Stimulated activated CD4-positive, alpha-beta T cell treated with anti-CD3 and anti-CD28 coated beads, Interleukin-1b, Interleukin-23, amount 100 ng/mL, for 4 hours (primary cell): ENCODE results near the gene INPP5E.
"Not testable (repeated sequence)": the region's sequence is repeated elsewhere in the genome, so short reads cannot be mapped to it uniquely, and the experiment has no call there.

Experiments used
- DNase-seq, 2 donors: peaks; one replicate each; pipeline ENCODE4 v3.0.0-alpha.2; 2020; ENCODE audit warnings: low read depth in 2 of 2

INPP5E gene

DNA sequence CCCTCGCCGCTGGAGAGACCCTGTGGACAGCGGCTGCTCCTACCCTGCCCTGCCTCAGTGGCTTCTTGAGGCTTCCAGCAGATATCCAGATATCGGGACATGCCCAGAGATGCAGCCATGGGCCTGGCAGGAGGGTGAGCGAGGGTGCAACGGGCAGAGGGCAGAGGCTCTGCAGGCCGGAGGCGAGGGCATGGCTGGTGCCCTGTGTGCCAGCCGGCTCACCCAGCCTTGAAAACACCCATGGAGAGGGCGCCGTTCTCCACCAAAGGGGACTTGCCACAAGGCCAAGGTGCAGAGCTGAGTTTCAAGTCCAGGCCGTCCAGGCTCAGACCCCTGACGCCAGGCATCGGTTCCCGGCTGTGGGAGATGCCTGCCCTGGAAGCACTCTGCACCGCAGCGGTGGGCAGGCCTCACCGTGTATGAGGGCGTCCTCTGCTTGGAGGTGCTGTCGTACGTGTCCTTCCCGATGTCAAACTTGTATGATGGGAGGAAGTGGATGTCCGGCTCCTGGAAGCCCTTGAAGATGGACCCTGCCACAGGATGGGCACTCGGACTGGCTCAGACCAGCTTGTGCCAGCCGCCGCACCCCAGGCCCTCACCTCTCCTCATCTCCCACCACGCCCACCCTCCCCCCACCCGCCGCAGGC is 8.9 kb downstream of the INPP5E start:
- no peak for DNase-seq

DNA sequence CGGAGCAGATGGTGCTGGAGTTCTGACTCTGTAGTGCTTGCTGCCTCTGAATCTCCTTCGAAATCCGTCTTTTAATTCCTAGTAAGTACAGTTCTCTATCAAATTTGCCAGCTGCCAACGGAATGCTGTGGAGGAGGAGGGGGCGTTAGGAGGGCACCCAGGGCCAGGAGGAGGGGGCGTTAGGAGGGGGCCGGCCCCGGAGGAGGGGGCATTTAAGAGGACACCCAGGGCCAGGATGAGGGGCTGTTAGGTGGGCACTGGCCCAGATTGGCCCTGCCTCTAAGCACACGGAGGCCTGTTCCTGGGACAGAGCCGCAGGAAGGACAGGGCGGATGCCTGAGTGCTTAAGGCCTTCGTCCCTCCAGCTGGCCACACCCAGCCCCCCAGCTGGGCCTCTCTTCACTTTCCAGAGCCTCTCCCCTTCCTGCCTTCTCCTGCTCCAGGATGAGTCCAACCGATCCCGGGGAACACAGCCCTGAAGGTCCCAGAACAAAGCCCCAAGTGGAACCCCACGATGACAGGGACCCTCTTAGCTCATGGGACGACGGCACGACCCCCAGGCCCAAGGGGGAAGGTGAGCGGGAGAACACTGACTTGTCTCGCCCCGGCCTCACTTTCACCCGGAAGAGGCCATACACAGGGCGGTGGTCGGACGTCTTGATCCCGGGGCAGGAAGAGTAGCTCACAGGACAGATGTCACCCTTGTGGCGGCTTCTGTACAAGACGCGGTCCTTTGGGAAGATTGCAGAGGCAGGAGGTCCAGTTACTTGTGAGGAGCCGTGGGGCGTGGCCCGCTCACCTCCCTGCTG is 9.8 kb downstream of the INPP5E start:
- DNase-seq = no peak

DNA sequence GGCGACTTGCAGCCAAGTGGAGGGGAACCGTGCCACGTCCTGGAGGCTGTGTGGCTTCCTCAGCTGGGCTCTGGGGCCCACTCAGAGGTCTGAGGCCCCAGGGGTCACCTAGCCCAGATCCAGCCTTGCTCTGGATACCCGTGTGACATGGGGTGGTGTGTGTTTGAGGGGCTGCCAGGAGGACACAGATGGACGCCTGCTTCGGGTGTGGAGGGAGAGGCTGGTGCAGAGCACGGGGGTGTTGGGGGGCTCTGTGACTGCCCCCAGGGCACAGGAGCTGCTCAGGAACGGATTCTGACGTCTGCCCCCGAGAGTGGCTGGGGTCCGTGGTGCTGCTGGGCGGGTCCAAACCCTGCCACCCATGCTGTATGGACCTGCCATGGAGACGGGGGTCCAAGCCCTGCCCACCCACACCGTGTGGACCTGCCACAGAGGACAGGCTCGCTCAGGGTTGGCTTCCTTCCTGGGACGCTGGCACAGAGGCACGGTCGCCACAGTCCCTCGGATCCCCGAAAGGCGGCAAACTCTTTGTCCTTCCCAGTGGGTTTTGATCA is 10.5 kb downstream of the INPP5E start:
- no peak for DNase-seq

DNA sequence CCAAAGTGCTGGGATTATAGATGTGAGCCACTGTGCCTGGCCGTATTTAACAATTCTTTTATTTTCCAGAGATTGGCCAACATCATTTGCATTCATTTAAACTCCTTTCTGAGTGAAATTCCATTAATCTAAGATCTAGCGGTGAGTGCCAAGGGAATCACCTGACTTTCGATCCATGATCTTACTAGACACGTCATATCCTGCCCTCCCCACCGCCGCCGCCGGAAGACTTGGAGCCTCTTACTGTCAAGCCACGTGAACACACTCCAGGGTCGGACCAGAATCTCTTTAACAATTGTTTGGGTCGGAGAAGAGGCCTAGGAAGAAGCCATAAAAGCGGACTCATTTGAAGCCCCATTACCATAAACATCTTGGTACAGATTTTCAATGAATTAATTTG is 12.9 kb downstream of the INPP5E start:
- DNase-seq = no peak

DNA sequence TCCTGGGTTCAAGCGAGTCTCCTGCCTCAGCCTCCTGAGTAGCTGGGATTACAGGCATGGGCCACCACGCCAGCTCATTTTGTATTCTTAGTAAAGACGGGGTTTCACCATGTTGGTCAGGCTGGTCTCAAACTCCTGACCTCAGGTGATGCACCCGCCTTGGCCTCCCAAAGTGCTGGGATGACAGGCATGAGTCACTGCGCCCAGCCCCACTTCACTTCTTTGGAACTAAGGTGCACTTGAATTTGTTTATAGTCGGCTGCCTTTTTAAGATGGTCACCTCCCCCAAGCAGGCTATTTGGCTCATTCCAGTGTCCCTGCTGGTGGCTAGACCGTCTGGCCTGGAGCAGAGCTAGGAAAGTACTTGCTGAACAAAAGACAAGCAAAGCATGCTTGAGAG is 14.3 kb downstream of the INPP5E start:
- DNase-seq = not testable (repeated sequence)

DNA sequence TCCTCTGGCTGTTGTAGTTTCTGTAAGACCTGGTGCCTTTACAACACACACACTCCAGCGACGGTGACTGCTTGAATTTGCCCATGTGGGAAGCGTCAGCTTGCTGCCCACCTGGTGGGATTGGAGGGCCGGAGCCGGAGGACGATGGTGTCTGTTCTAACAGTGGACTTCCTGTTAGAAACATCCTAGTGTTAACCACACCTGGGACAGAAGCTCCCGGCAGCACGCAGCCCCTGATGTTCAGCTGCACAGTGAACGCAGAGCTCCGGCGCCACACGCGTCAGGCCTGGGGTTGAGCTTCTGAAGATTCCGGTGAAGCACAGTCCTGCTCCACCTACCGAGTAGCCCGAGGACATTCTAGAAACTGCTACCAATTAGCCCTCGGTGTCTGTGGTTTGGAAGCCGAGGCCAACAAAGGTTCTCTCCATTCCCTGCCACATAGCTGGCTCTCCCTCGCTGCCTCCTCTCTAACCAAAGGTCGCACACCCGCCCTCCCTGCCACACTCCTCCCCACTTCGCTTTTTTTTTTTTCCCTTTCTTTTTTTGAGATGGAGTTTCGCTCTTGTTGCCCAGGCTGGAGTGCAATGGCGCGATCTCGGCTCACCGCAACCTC is 14.8 kb downstream of the INPP5E start:
- no peak for DNase-seq

DNA sequence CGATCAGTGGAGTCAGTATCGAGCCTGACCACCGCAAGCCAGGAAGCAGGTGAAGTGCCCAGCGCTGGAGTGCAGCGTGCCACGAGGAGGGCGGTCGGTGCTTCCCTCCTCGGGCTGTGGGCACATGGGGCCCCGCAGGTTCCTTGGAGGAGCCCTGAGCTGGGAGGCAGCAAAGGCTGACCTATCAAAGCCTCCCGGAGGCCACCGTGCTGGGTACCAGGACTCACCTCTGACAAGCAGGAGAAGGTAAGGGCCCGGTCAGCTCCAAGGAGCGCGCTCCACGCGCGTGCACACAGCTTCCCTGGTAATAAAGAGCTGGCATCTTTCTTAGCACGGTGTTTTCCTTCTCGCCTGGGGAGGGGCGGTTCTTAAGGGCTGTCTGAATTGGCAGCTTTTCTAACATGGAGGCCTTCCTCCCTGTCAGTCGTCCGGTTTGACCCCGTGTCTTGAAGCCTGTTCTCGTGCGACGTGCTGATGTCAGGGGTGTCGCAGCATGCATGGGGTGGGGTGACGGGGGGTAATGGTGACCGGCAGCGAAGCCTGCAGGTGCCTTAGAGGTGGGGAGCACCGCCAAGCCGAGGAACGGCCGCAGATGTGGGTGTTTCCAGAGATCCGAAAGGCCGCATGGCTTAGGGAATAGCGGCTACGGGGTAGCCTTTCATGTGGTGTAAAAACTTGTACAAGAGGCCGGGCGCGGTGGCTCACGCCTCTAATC is 16.1 kb downstream of the INPP5E start:
- DNase-seq = no peak

DNA sequence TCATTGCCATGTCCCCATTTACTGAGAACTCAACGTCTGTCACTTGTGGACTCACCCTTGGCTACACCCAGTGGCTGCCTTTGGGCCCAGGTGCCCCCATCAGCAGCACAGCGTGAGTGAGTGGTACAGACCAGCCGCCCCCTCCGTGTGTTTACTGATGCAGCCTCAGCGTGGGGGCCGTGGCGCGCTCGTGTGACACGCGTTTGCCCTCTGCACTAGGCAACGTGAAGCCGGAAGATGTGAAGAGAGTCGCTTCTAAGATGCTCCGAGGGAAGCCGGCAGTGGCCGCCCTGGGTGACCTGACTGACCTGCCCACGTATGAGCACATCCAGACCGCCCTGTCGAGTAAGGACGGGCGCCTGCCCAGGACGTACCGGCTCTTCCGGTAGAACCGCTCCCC is 16.8 kb downstream of the INPP5E start:
- DNase-seq = no peak

DNA sequence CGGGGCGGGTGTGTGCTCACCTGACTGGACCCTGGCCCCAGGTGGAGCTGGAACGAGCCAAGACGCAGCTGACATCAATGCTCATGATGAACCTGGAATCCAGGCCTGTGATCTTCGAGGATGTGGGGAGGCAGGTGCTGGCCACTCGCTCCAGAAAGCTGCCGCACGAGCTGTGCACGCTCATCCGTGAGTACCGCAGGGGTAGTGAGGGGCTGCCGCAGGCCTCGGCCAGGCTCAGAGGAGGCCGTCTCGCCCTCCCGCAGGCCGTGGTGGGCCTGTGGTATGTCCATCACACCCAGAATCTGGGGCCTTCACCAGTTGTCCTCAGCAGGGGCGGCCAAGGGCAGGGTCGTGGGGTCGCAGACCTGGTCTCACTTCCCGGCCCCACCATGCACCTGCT is 17.9 kb downstream of the INPP5E start:
- no peak for DNase-seq

DNA sequence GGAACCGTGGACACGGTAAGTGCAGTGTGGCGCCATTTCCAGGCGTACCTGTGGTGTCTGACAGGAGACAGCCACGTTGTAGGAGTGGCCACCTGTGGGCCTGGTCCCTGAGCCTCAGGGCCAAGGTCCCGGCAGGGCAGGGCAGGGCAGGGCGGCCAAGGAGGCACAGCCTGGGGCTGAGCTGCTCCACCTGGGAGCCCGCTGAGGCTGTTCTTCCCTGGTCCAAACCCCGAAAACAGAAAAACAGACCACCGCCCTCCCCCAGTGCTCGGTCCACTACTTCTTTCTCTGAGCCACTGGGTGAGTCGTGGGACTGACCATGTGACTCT is 20.6 kb downstream of the INPP5E start:
- no peak for DNase-seq

DNA sequence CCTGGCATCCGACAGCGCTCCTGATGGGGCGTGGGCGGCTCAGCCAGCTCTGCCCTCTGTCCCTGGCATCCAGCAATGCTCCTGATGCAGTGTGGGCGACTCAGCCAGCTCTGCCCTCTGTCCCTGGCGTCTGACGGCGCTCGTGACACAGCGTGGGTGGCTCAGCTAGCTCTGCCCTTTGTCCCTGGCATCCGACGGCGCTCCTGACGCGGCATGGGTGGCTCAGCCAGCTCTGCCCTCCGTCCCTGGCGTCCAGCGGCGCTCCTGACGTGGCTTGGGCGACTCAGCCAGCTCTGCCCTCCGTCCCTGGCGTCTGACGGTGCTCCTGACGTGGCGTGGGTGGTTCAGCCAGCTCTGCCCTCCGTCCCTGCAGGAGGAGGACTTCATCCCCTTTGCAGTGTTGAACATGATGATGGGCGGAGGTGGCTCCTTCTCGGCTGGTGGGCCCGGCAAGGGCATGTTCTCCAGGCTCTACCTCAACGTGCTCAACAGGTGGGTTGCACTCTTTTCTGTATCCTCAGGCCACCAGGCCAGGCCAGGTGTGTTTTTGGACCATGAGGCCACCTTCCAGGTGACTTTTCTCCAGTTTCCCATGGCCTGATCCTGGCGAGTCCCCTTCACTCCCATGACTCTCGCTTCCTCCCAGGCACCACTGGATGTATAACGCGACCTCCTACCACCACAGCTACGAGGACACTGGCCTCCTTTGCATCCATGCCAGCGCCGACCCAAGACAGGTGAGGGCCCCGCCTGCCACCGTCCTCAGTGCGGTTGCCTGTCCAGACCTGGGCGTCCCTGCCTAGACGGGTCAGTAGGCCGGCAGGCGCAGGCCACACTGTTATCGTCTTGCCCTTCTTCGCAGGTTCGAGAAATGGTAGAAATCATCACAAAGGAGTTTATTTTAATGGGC is 21.2 kb downstream of the INPP5E start:
- no peak for DNase-seq

DNA sequence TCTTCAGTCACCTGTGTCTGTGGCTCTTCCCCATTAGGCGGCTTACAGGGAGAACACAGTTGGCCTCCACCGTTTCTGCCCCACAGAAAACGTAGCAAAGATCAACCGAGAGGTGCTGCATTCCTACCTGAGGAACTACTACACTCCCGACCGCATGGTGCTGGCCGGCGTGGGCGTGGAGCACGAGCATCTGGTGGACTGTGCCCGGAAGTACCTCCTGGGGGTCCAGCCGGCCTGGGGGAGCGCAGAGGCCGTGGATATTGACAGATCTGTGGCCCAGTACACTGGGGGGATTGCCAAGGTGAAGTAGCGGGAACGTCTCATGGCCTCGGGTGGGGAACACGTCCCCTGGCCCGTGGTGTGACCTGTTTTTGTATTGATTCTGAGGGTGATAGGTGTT is 22.7 kb downstream of the INPP5E start:
- DNase-seq = no peak

DNA sequence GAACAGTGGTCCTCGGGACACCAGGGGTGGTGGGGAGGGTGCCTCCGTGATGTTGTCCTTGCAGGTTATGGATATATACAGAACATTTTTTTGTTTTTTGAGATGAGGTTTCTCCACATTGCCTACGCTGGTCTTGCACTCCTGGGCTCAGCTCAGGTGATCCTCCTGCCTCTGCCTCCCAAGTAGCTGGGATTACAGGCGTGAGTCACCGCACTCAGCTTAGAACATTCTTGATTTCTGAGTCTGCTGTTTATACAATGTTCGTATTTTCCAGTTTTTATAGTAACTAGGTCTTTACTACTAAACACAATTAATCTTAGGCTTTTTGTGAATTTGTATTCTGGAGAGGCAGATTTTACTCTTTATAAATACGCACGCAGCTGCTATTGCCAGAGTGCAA is 23.2 kb downstream of the INPP5E start:
- no peak for DNase-seq

DNA sequence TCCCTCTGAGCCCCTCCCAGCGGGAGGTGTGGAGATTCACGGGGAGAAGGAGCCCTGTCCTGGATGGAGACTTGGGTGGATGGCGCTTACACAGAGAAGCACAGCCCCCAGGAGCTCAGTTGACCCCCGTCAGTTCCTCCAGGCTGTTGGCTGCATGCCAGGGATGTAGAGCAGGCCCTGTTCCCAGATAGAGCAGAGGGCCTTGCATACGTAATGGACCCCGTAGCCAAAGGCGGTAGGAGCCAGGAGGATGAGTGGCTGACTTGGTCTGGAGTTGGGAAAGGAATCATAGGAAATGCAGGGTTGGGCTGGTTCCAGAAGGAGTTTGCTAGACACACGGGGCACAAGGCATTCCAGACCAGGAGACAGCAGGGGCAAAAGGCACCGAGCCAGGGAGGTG is 26.7 kb downstream of the INPP5E start:
- no peak for DNase-seq

DNA sequence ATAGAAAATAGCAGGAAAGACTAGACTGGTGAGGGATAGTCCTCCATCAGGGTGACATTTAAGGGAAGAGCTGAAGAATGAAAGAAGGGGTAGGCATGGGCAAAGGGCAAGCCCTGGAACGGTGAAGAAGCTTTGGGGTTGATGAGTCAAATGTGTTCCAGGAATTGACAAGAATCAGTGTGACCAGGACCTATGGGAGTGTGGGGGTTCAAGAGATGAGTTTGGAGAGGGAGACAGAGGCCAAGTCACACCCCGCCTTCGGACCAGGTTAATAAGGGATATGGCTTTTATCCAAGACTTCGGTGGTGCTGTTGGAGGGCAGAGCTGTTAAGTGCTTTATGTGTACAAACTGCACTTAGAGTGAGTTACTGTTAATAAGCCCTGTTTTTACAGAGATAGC is 28.3 kb downstream of the INPP5E start:
- DNase-seq = no peak

DNA sequence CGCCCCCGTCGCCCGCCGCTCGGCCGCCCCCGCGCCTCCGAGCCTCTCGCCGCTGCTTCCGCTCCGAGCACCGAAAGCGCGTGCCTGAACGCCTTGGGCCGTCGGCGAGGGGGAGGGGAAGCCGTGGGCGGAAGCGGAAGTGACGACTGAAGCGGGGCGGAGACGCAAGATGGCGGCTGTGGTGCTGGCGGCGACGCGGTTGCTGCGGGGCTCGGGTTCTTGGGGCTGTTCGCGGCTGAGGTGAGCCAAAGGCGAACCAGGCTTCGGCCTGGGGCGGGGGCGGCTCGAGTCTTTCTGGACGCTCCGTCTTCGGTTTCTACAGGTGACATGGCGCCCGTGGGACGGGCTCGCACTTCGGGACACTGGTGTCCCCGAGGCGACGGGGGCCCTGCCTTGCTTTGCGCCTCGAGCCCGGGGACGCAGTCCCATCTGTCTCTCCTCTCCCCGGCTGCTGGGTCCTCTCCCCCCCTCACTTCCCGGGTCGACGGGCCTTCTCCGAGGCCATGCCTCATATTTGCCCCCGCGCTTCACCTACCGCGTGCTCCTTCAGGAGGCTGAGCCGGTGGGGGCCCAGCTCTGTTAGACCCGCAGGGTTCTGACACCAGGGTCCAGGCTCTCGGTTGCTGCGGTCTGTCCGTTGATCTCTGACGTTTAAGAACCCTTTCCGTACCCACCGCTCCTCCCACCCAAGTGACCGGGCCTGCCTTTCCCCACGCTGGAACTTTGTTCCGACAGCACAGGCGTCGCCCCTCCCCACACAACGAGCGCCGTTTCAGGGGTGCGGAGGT is 29.0 kb downstream of the INPP5E start, which contains the start of the genes ENTR1 and PMPCA:
Gene ENTR1, minus strand, starts transcription at position 115 of the 788 bp plus-strand sequence. CDS start 217 bp downstream, outside the sequence.
Gene PMPCA, plus strand, starts transcription at position 159 of the 788 bp plus-strand sequence. Its CDS starts 11 bp downstream, at position 170.
- DNase-seq = peak; percentile 99

DNA sequence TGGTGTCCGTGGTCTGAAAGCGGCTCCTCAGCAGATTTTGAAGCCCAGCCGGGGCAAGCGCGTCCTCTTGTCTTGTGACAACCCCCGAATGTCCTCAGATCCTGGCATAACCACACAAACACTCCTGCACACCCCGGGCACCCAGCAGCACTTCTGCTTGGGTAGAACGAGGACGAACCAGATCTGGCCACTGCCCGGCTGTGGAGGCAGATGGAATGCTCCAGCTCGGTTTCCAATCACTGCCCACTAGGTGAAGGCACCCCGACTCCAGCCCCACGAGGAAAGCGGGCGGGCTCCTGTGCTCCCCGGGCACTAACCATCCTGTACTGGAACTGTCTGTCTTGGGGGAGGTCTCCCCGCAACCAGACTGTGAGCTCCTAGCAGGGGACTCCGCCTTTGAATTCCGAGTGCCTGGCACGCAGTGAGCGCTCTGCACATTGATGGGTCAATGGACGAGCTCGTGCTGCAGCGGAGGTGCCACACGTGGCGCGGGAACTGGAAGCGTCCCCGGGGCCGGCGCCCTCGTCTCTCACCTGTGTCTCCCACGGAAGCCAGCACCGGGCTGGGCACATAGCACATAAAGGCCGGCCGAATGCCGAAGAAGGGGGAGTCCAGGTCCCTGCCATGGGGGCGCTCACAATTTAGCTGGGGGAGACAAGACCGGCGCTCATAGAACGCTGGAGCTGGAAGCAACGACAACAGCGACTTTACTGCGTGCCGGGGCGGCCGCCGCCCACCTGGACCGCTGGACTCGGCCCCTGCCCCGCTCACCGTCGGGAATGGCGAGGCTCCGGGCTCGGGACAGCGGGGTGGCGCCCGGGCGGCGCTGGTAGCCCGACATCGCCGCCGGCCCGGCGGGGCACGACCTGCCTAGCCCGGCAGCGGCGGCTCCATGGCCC is 29.8 kb downstream of the INPP5E start:
- peak in 1 of 2 donors; percentile 18 for DNase-seq

DNA sequence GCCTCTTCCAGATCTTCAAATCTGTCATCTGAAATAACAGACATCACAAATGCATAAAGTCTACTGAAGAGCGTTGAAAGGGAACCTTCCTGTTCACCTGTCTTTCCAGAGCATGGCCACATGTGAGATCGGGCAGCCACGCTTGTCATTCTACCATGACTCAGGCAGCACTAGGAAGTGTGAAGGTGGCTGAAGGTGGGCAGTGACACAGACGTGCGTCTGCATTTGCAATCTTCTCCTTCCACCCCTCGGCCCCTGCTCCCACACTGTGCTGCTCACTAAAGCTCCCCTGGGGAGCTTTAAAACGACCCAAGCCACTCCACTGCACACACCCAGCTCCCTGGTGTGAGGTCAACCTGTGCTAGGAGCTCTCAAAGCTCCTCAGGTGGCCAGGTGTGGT is 31.7 kb downstream of the INPP5E start:
- DNase-seq = no peak

DNA sequence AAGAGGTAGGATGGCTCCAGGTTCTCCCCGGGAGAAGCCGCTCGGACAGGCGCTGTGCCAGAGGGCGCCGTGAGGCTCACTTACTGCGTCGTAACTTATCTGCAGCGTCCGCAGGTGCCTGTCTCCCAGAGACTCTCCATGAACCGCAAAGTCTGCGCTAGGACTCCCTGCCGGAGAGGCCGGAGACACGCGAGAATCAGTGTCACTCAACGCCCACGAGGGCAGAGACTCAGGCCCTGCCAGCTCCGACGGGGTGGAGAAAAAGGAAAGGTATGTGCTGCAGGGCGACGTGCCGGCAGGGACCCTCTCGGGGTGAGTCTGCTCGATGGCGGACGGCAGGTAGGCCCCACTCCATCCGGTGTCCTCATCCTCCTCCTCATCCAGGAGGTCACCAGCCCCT is 32.6 kb downstream of the INPP5E start:
- not testable (repeated sequence) for DNase-seq
